SK-N-SH treated with all-trans-retinoic acid at 6 μM for 48 hours (cell line): ENCODE data around the gene DEFB129.

ENCODE experiments used
- ATAC-seq: fragments of 200-7000 bp; cut with Tn5 transposase; 3 replicates; pipeline ENCODE4 v1.9.1; 2020; ENCODE audit warnings: mild to moderate bottlenecking, moderate library complexity
- ARNTL ChIP-seq: fragments of 450-650 bp; formaldehyde crosslinking; IDR thresholded peaks from 2 replicates; pipeline ENCODE4 v1.5.0; 2020; ENCODE audit warnings: low read depth, mild to moderate bottlenecking, moderate library complexity, borderline replicate concordance
- BACH2 ChIP-seq: fragments of 250-450 bp; sonication (Bioruptor Pico); IDR thresholded peaks from 2 replicates; pipeline ENCODE4 v1.9.0; 2021; ENCODE audit warnings: mild to moderate bottlenecking, borderline replicate concordance
- CSDC2 ChIP-seq: fragments of 250-450 bp; sonication (Bioruptor Pico); IDR thresholded peaks from 2 replicates; pipeline ENCODE4 v1.5.0; 2020; ENCODE audit warnings: mild to moderate bottlenecking, moderate library complexity
- CSRNP3 ChIP-seq: fragments of 250-450 bp; sonication (Bioruptor Pico); IDR thresholded peaks from 2 replicates; pipeline ENCODE4 v1.5.1; 2021; ENCODE audit warnings: mild to moderate bottlenecking, moderate library complexity
- ESRRG ChIP-seq: fragments of 250-450 bp; sonication (Bioruptor Pico); IDR thresholded peaks from 2 replicates; pipeline ENCODE4 v1.6.1; 2021; ENCODE audit warnings: mild to moderate bottlenecking
- GLIS3 ChIP-seq: fragments of 250-450 bp; sonication (Bioruptor Pico); IDR thresholded peaks from 2 replicates; pipeline ENCODE4 v1.5.0; 2020; ENCODE audit warnings: mild to moderate bottlenecking, moderate library complexity
- ISL1 ChIP-seq: fragments of 250-450 bp; sonication (Bioruptor Pico); IDR thresholded peaks from 2 replicates; pipeline ENCODE4 v2.1.2; 2022; ENCODE audit warnings: mild to moderate bottlenecking, moderate library complexity
- OSR1 ChIP-seq: fragments of 250-450 bp; sonication (Bioruptor Pico); IDR thresholded peaks from 2 replicates; pipeline ENCODE4 v1.8.0; 2022; ENCODE audit warnings: moderate library complexity, mild to moderate bottlenecking, inconsistent platforms
- PATZ1 ChIP-seq: fragments of 250-450 bp; sonication (Bioruptor Pico); IDR thresholded peaks from 2 replicates; pipeline ENCODE4 v1.8.0; 2020; ENCODE audit warnings: mild to moderate bottlenecking, moderate library complexity, borderline replicate concordance
- POU6F1 ChIP-seq: fragments of 250-450 bp; sonication (Bioruptor Pico); IDR thresholded peaks from 2 replicates; pipeline ENCODE4 v1.8.0; 2021; ENCODE audit warnings: low read depth, mild to moderate bottlenecking, moderate library complexity, borderline replicate concordance
- PPARA ChIP-seq: fragments of 250-450 bp; sonication (Bioruptor Pico); IDR thresholded peaks from 2 replicates; pipeline ENCODE4 v1.5.0; 2020; ENCODE audit warnings: mild to moderate bottlenecking, borderline replicate concordance
- RARB ChIP-seq: fragments of 250-450 bp; sonication (Bioruptor Pico); IDR thresholded peaks from 2 replicates; pipeline ENCODE4 v1.8.0; 2021; ENCODE audit warnings: mild to moderate bottlenecking, moderate library complexity
- SNAI2 ChIP-seq: fragments of 250-450 bp; sonication (Bioruptor Pico); IDR thresholded peaks from 2 replicates; pipeline ENCODE4 v1.5.0; 2020; ENCODE audit warnings: mild to moderate bottlenecking, moderate library complexity
- TCF4 ChIP-seq: fragments of 250-450 bp; sonication (Bioruptor Pico); IDR thresholded peaks from 2 replicates; pipeline ENCODE4 v1.8.0; 2021; ENCODE audit warnings: mild to moderate bottlenecking, moderate library complexity, borderline replicate concordance
- TOX ChIP-seq: fragments of 250-450 bp; sonication (Bioruptor Pico); IDR thresholded peaks from 2 replicates; pipeline ENCODE4 v1.8.0; 2021; ENCODE audit warnings: mild to moderate bottlenecking, moderate library complexity, borderline replicate concordance
- TSHZ2 ChIP-seq: fragments of 250-450 bp; sonication (Bioruptor Pico); IDR thresholded peaks from 2 replicates; pipeline ENCODE4 v1.5.0; 2020; ENCODE audit warnings: mild to moderate bottlenecking, moderate library complexity
- ZC3H10 ChIP-seq: fragments of 250-450 bp; sonication (Bioruptor Pico); IDR thresholded peaks from 2 replicates; pipeline ENCODE4 v1.5.1; 2021; ENCODE audit warnings: mild to moderate bottlenecking, moderate library complexity
- ZFP3 ChIP-seq: fragments of 250-450 bp; sonication (Bioruptor Pico); IDR thresholded peaks from 2 replicates; pipeline ENCODE4 v1.5.0; 2020; ENCODE audit warnings: mild to moderate bottlenecking, moderate library complexity
- ZFP30 ChIP-seq: fragments of 450-650 bp; formaldehyde crosslinking; IDR thresholded peaks from 2 replicates; pipeline ENCODE4 v1.5.0; 2022; ENCODE audit warnings: mild to moderate bottlenecking, moderate library complexity
- ZNF565 ChIP-seq: fragments of 450-650 bp; formaldehyde crosslinking; conservative IDR thresholded peaks from 2 replicates; pipeline ENCODE4 v1.5.0; 2020; ENCODE audit warnings: low read depth, mild to moderate bottlenecking, moderate library complexity
- ZNF70 ChIP-seq: fragments of 450-650 bp; formaldehyde crosslinking; IDR thresholded peaks from 2 replicates; pipeline ENCODE4 v1.5.0; 2020; ENCODE audit warnings: mild to moderate bottlenecking, moderate library complexity
- ZNF8 ChIP-seq: fragments of 450-650 bp; formaldehyde crosslinking; IDR thresholded peaks from 2 replicates; pipeline ENCODE4 v1.5.0; 2020; ENCODE audit warnings: mild to moderate bottlenecking, moderate library complexity

The DEFB129 gene

GRCh38 chr20:214383-214782 is 12.7 kb upstream of the DEFB129 start:
- TF ChIP-seq TOX (CRISPR knock-in tag) (no peak), POU6F1 (no peak), ZNF565 (no peak)
- ATAC-seq, result no peak

GRCh38 chr20:215796-216195 is 11.3 kb upstream of the DEFB129 start:
- no peak for ATAC-seq
- no peak for TF ChIP-seq ZC3H10 (CRISPR knock-in tag)
- no peak for TF ChIP-seq ISL1
- TF ChIP-seq ZFP30 (CRISPR knock-in tag), result no peak
- no peak for TF ChIP-seq SNAI2
- TF ChIP-seq TOX (CRISPR knock-in tag), result no peak
- no peak for TF ChIP-seq ARNTL
- TF ChIP-seq CSRNP3 (CRISPR knock-in tag), result no peak
- TF ChIP-seq PPARA, result no peak
- TF ChIP-seq ZFP3 (CRISPR knock-in tag), result no peak
- no peak for TF ChIP-seq TCF4 (CRISPR knock-in tag)
- no peak for TF ChIP-seq GLIS3 (CRISPR knock-in tag)
- TF ChIP-seq ZNF565, result no peak
- no peak for TF ChIP-seq POU6F1
- TF ChIP-seq BACH2 (CRISPR knock-in tag), result no peak
- TF ChIP-seq PATZ1 (CRISPR knock-in tag), result no peak
- TF ChIP-seq, all 23 proteins: peak for 0

GRCh38 chr20:217266-217665 is 9.8 kb upstream of the DEFB129 start:
- TF ChIP-seq RARB (CRISPR knock-in tag) (no peak), BACH2 (CRISPR knock-in tag) (no peak), PPARA (no peak), TOX (CRISPR knock-in tag) (no peak), ZNF565 (no peak), TCF4 (CRISPR knock-in tag) (no peak), ZFP3 (CRISPR knock-in tag) (no peak), ZNF8 (no peak), GLIS3 (CRISPR knock-in tag) (no peak)
- TF ChIP-seq, all 23 proteins: peak for 0
- ATAC-seq, result no peak

- peak; percentile 74 for ATAC-seq
- TF ChIP-seq CSDC2 (CRISPR knock-in tag) (no peak), ZFP3 (CRISPR knock-in tag) (no peak), ZFP30 (CRISPR knock-in tag) (no peak), PATZ1 (CRISPR knock-in tag) (no peak), ZNF70 (CRISPR knock-in tag) (no peak), ZC3H10 (CRISPR knock-in tag) (no peak), TSHZ2 (CRISPR knock-in tag) (no peak), ESRRG (CRISPR knock-in tag) (no peak), ISL1 (no peak), RARB (CRISPR knock-in tag) (no peak), OSR1 (no peak), TCF4 (CRISPR knock-in tag) (no peak), SNAI2 (no peak), POU6F1 (no peak), TOX (CRISPR knock-in tag) (no peak)
Measured at GRCh38 chr20:219290-220115, 7.6 kb upstream of the DEFB129 start.
